ENCODE results near the gene GSTM4.

DNA sequence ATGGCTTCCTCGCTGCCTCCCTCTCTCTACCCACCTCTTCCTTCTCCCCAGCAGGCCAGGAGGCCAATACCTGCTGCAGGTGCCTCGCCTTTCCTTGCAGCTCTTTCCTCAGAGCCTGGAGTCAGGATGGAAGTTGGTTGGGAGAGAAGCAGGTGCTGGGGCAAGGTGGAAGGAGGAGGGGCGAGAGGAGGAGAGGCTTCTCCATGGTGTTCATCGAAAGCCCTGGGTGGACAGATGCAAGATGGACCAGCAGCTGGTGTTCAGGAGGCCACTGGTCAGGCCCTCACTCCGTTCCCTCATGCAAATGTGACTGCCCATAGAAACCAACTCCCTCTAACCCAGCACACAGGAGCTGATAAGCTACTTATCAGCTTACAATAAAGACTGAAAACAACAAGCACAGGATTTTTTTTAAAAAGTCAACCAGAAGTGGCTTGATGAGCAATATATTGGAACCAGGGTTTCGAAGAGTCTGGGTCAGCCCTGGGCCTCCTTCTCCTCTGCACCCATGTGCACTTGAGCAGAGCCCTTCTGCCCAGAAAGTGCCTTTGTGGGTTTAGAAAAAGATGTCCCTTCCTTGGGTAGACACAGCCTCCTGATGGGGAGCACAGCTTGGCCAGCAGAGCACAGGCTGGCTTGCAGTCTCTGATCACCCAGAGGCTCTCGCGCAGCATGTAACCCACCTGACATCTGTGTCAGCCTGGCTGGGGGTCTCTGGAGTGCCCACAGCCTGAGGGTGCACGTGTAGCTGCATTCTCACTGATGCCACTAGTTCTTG lies 16.6 kb upstream of the GSTM4 start:
- TF ChIP-seq, protein P1, sequence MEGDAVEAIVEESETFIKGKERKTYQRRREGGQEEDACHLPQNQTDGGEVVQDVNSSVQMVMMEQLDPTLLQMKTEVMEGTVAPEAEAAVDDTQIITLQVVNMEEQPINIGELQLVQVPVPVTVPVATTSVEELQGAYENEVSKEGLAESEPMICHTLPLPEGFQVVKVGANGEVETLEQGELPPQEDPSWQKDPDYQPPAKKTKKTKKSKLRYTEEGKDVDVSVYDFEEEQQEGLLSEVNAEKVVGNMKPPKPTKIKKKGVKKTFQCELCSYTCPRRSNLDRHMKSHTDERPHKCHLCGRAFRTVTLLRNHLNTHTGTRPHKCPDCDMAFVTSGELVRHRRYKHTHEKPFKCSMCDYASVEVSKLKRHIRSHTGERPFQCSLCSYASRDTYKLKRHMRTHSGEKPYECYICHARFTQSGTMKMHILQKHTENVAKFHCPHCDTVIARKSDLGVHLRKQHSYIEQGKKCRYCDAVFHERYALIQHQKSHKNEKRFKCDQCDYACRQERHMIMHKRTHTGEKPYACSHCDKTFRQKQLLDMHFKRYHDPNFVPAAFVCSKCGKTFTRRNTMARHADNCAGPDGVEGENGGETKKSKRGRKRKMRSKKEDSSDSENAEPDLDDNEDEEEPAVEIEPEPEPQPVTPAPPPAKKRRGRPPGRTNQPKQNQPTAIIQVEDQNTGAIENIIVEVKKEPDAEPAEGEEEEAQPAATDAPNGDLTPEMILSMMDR (IDR thresholded peaks at IDR 0.05): no peak
- no peak for TF ChIP-seq EZH2 (IDR thresholded peaks at IDR 0.05; ENCODE audit: borderline replicate concordance, insufficient read depth, low read depth, low read length, poor library complexity, severe bottlenecking)

Measured in B cell (primary cell).